T-cell (primary cell): Measurements from ENCODE around the gene EIF4A3. TPM values are rescaled to one million over a fixed set of nuclear protein-coding genes. Genes with fewer than 3 reads are reported as not detected.

Experiments
- ATAC-seq, 4 experiments: fragments of 200-7000 bp in 3 of 4; fragments of 150-1000 bp in 1 of 4; cut with Tn5 transposase; replicated peaks in 1 of 4; 1 replicate in 3 of 4; 2 replicates in 1 of 4; pipeline ENCODE4 v1.10.0; 2021; ENCODE audit warnings: moderate library complexity in 3 of 4, mild to moderate bottlenecking in 2 of 4, moderate number of reproducible peaks in 1 of 4
- CTCF ChIA-PET, 2 donors: fragments of 300-600 bp; sonication (Branson Sonifier 250); formaldehyde crosslinking; loops; one replicate each; lab custom pipeline; 2022; ENCODE audit warnings: antibody characterized with exemption in 2 of 2; lab: Charles Lee
- POLR2A ChIA-PET, 2 donors: fragments of 300-600 bp; sonication (Branson Sonifier 250); formaldehyde crosslinking; loops; one replicate each; lab custom pipeline; 2022; ENCODE audit warnings: antibody characterized with exemption in 2 of 2; lab: Charles Lee
- DNase-seq, 35 experiments: peaks; one replicate each; pipeline versions ENCODE4 v3.0.0 to v3.0.0-alpha.2; 2013 to 2023
- H3K27ac ChIP-seq: one replicate; pipeline ENCODE4 v1.5.1; 2013; ENCODE audit warnings: low read length
- H3K27me3 ChIP-seq, 2 experiments: replicated peaks in 1 of 2; 1 replicate in 1 of 2; 2 replicates in 1 of 2; pipeline versions ENCODE4 v1.6.1 to v1.7.0; 2013; ENCODE audit warnings: low read length in 1 of 2, mixed read lengths in 1 of 2; ENCODE audit not compliant: control insufficient read depth in 2 of 2, insufficient read depth in 2 of 2; ENCODE audit errors: extremely low read depth in 1 of 2
- H3K36me3 ChIP-seq, 2 donors: 1 replicate in 1 of 2; 2 replicates in 1 of 2; pipeline versions ENCODE4 v1.6.1 to v1.7.0; 2013; ENCODE audit warnings: low read length in 1 of 2; ENCODE audit not compliant: control insufficient read depth in 2 of 2, insufficient read depth in 1 of 2; ENCODE audit errors: extremely low read depth in 1 of 2
- H3K4me1 ChIP-seq, 2 experiments: 1 replicate in 1 of 2; 2 replicates in 1 of 2; pipeline versions ENCODE4 v1.6.1 to v1.7.0; 2013; ENCODE audit warnings: low read length in 2 of 2, mixed read lengths in 1 of 2; ENCODE audit not compliant: insufficient read depth in 2 of 2, control insufficient read depth in 1 of 2; ENCODE audit errors: extremely low read depth in 1 of 2
- H3K4me3 ChIP-seq, 2 donors: 1 replicate in 1 of 2; 2 replicates in 1 of 2; pipeline versions ENCODE4 v1.5.1 to v1.7.0; 2013; ENCODE audit warnings: mild to moderate bottlenecking in 2 of 2, low read length in 1 of 2, moderate library complexity in 1 of 2; ENCODE audit not compliant: control insufficient read depth in 1 of 2; ENCODE audit errors: extremely low read depth in 1 of 2
- H3K9me3 ChIP-seq: 2 replicates; pipeline ENCODE4 v1.7.0; 2013
- H3K27ac Mint-ChIP-seq, 2 donors: one replicate each; pipeline ENCODE4 v1.8.0; 2020 to 2021; ENCODE audit warnings: mild to moderate bottlenecking in 2 of 2, mixed read lengths in 2 of 2
- H3K27me3 Mint-ChIP-seq, 2 donors: one replicate each; pipeline ENCODE4 v1.8.0; 2021 to 2022; ENCODE audit warnings: mixed read lengths in 2 of 2
- H3K36me3 Mint-ChIP-seq: one replicate; pipeline ENCODE4 v1.8.0; 2021; ENCODE audit warnings: mixed read lengths
- H3K4me1 Mint-ChIP-seq, 3 donors: one replicate each; pipeline ENCODE4 v1.8.0; 2020 to 2022; ENCODE audit warnings: mixed read lengths in 3 of 3, mild to moderate bottlenecking in 1 of 3
- H3K4me3 Mint-ChIP-seq, 3 donors: one replicate each; pipeline ENCODE4 v1.8.0; 2020 to 2022; ENCODE audit warnings: mild to moderate bottlenecking in 3 of 3, mixed read lengths in 3 of 3, moderate library complexity in 3 of 3
- H3K9me3 Mint-ChIP-seq, 3 donors: one replicate each; pipeline ENCODE4 v1.8.0; 2020 to 2022; ENCODE audit warnings: mixed read lengths in 3 of 3
- WGBS: methylation state at CpG from one replicate; pipeline ENCODE4 v1.1.5; 2013; ENCODE audit warnings: missing lambda C conversion rate; ENCODE audit not compliant: insufficient coverage; 5-methylcytosine and 5-hydroxymethylcytosine counted together
- total RNA-seq, 35 experiments: library from RNA in 6 of 35; stranded (reverse) in 6 of 35; fragments of 120-200 nt in 1 of 35; gene quantifications; one replicate each; pipeline versions ENCODE4 v1.2.1 to v1.2.4 and lab custom pipeline; 2013 to 2026

Gene EIF4A3
- total RNA-seq, 5 donors from 2014 or later (not counting 1 experiment from before 2014, with no cell fraction given), result 70.1 to 105 (median 71.4) TPM

- H3K27me3 ChIP-seq, result peaks cover 0 to 11% of the 10 kb centered on the region in 2 experiments
- peak within 1 kb of the TSS; percentile 87 to 99 for H3K4me3 ChIP-seq
- no peaks in the 10 kb centered on the region for H3K9me3 ChIP-seq
- WGBS, result under 1% methylated on average over 114 of the region's 114 CpGs
- Mint-ChIP-seq H3K4me3 (peak within 1 kb of the TSS; percentile 85 to 92 (median 90)), H3K4me1 (peaks cover 23 to 39% (median 31%) of the 10 kb centered on the region in 3 donors), H3K27ac (peak within 1 kb of the TSS; percentile 82 to 88), H3K27me3 (no peaks in the 10 kb centered on the region), H3K9me3 (no peaks in the 10 kb centered on the region), H3K36me3 (peaks cover 2% of the 10 kb centered on the region)
- ATAC-seq (peak; percentile 86 to 88 (median 87)), DNase-seq (peak; percentile 69 to 95 (median 83))
- POLR2A ChIA-PET, result no interaction called here
- peak within 1 kb of the TSS; percentile 67 for H3K27ac ChIP-seq
- CTCF ChIA-PET, result interaction anchor here (0.5 to 1.0 kb wide), 10 partner anchors 12 to 509 kb away, joined by 3 to 6 read pairs (median 3); partner anchors contain the start of gene CBX4 (in 1 of the 2)
- H3K4me1 ChIP-seq, result peaks cover 0 to 29% of the 10 kb centered on the region in 2 experiments
- H3K36me3 ChIP-seq, result peaks cover 0 to 2% of the 10 kb centered on the region in 2 donors
Observed at GRCh38 chr17:80101011-80101945, 45.6 kb downstream of the EIF4A3 start, which contains the start of gene GAA. Gene GAA, plus strand, starts transcription at chr17:80101581. Its CDS starts 3,006 bp downstream, at chr17:80104587.

GRCh38 chr17:80100035-80100323, 46.9 kb downstream of the EIF4A3 start:
- WGBS, result 17% methylated on average over 2 of the region's 4 CpGs
- Mint-ChIP-seq H3K9me3 (no peaks in the 10 kb centered on the region), H3K27me3 (no peaks in the 10 kb centered on the region), H3K4me3 (peak overlapping the region; percentile 76 to 92 (median 85)), H3K4me1 (peaks cover 23 to 39% (median 31%) of the 10 kb centered on the region in 3 donors), H3K27ac (peak overlapping the region; percentile 82 to 88), H3K36me3 (no peaks in the 10 kb centered on the region)
- no peak for DNase-seq
- ATAC-seq, result no peak
- ChIA-PET CTCF (no interaction called here), POLR2A (no interaction called here)
- H3K27ac ChIP-seq, result no peak overlapping the region
- H3K4me1 ChIP-seq, result peaks cover 0 to 29% of the 10 kb centered on the region in 2 experiments
- peaks cover 0 to 2% of the 10 kb centered on the region in 2 donors for H3K36me3 ChIP-seq
- no peaks in the 10 kb centered on the region for H3K9me3 ChIP-seq
- H3K4me3 ChIP-seq, result no peak overlapping the region
- H3K27me3 ChIP-seq, result peaks cover 0 to 13% of the 10 kb centered on the region in 2 experiments

- POLR2A ChIA-PET, result no interaction called here
- H3K4me1 ChIP-seq, result peaks cover 0 to 29% of the 10 kb centered on the region in 2 experiments
- DNase-seq, result no peak
Observed at GRCh38 chr17:80099291-80100034, 47.5 kb downstream of the EIF4A3 start.

GRCh38 chr17:80097844-80098691, 48.9 kb downstream of the EIF4A3 start:
- no peaks in the 10 kb centered on the region for H3K36me3 Mint-ChIP-seq
- Histone ChIP-seq H3K4me3 (no peak overlapping the region), H3K27ac (no peak overlapping the region), H3K4me1 (peaks cover 0 to 26% of the 10 kb centered on the region in 2 experiments), H3K9me3 (no peaks in the 10 kb centered on the region), H3K36me3 (no peaks in the 10 kb centered on the region), H3K27me3 (peaks cover 0 to 13% of the 10 kb centered on the region in 2 experiments)
- no peak overlapping the region for H3K27ac Mint-ChIP-seq
- 89% methylated on average over 20 of the region's 23 CpGs for WGBS
- H3K4me1 Mint-ChIP-seq, result peaks cover 14 to 31% (median 26%) of the 10 kb centered on the region in 3 donors
- H3K9me3 Mint-ChIP-seq, result no peaks in the 10 kb centered on the region
- CTCF ChIA-PET, result no interaction called here
- POLR2A ChIA-PET, result no interaction called here
- no peaks in the 10 kb centered on the region for H3K27me3 Mint-ChIP-seq
- DNase-seq (no peak), ATAC-seq (no peak)
- no peak overlapping the region for H3K4me3 Mint-ChIP-seq

More at GRCh38 chr17:80099291-80100034, 47.5 kb downstream of the EIF4A3 start:
- Mint-ChIP-seq H3K27me3 (no peaks in the 10 kb centered on the region), H3K9me3 (no peaks in the 10 kb centered on the region), H3K4me1 (peaks cover 23 to 39% (median 31%) of the 10 kb centered on the region in 3 donors), H3K36me3 (no peaks in the 10 kb centered on the region), H3K4me3 (peak overlapping the region in 1 of 3 donors; percentile 13), H3K27ac (no peak overlapping the region)
- Histone ChIP-seq H3K4me3 (no peak overlapping the region), H3K36me3 (peaks cover 0 to 2% of the 10 kb centered on the region in 2 donors), H3K27ac (no peak overlapping the region), H3K9me3 (no peaks in the 10 kb centered on the region), H3K27me3 (peaks cover 0 to 13% of the 10 kb centered on the region in 2 experiments)
- no peak for ATAC-seq
- CTCF ChIA-PET, result no interaction called here
- 88% methylated on average over 19 of the region's 27 CpGs for WGBS

- Histone ChIP-seq H3K27ac (no peak overlapping the region), H3K36me3 (no peaks in the 10 kb centered on the region), H3K4me3 (no peak overlapping the region), H3K27me3 (peaks cover 0 to 13% of the 10 kb centered on the region in 2 experiments), H3K9me3 (no peaks in the 10 kb centered on the region), H3K4me1 (peaks cover 0 to 19% of the 10 kb centered on the region in 2 experiments)
- Mint-ChIP-seq H3K4me1 (peaks cover 12 to 24% (median 18%) of the 10 kb centered on the region in 3 donors), H3K36me3 (no peaks in the 10 kb centered on the region), H3K27ac (no peak overlapping the region), H3K4me3 (no peak overlapping the region), H3K27me3 (no peaks in the 10 kb centered on the region), H3K9me3 (no peaks in the 10 kb centered on the region)
- DNase-seq, result no peak
- ChIA-PET POLR2A (no interaction called here), CTCF (no interaction called here)
- 88% methylated on average over 13 of the region's 17 CpGs for WGBS
- ATAC-seq, result no peak
Observed at GRCh38 chr17:80097127-80097621, 49.8 kb downstream of the EIF4A3 start.
